ENCODE data around the gene ZBTB11. TPM values are rescaled to one million over a fixed set of nuclear protein-coding genes. Genes with fewer than 3 reads are reported as not detected.

ZBTB11 gene
- total and polyA plus RNA-seq, 10 of the 15 experiments (the other 5 are each of a cell fraction or from before 2014, with no cell fraction given): 3.5 to 25.7 (median 18.0) TPM

DNA sequence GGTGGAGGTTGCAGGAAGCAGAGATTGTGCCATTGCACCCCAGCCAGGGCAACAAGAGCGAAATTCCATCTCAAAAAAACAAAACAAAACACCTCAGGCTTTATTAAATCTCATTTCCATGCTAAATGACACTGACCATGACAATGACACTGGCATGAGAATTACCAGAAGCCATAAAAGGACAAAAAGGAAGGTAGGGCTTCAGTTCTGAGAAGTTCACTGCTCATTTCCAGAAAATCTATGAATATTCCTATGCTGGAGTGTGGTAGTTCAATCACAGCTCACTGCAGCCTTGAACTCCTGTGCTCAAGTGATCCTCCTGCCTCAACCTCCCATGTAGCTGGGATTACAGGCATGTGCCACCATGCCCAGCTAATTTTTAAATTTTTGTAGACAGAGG lies 58.2 kb downstream of the ZBTB11 start:
- H3K9ac ChIP-seq (ENCODE audit: control insufficient read depth, insufficient read depth, low read length): no peak overlapping the region
- ChIA-PET RAD21 (ENCODE audit: unreplicated experiment) (no interaction called here), POLR2A (no interaction called here), CTCF (interaction anchor here (0.6 kb wide), 1 partner anchor 18 kb away, joined by 3 read pairs; no protein-coding TSS in a partner anchor), SMC1A (ENCODE audit: uncharacterized antibody, unreplicated experiment) (no interaction called here)
- H2AFZ ChIP-seq (ENCODE audit: control insufficient read depth, low read depth, low read length): no peak overlapping the region
- H3K36me3 ChIP-seq (ENCODE audit: control insufficient read depth in 2 of 2, insufficient read depth in 2 of 2, low read length in 1 of 2): no peaks in the 10 kb centered on the region
- in situ Hi-C loops (cut with MboI): no loop called here
- H3K4me3 ChIP-seq: no peak overlapping the region
- ATAC-seq (no peak), FAIRE-seq (no peak), DNase-seq (ENCODE audit: low read depth, low spot score) (no peak)
- H3K27ac ChIP-seq (ENCODE audit: control insufficient read depth, insufficient read depth): no peak overlapping the region
- intact Hi-C loops (cut with micrococcal nuclease; ENCODE audit: unreplicated experiment): no loop called here
- H3K79me2 ChIP-seq (ENCODE audit: control insufficient read depth, insufficient read depth, low read length): no peaks in the 10 kb centered on the region
- no peaks in the 10 kb centered on the region for H3K9me3 ChIP-seq (replicated peaks; ENCODE audit: control insufficient read depth, insufficient read depth, low read length)
- no TSS peak for BruUV-seq (replicated peaks)
- no peaks in the 10 kb centered on the region for H3K27me3 ChIP-seq (replicated peaks in 1 of 2; ENCODE audit: control insufficient read depth in 2 of 2, insufficient read depth in 2 of 2, low read length in 1 of 2)
- no peaks in the 10 kb centered on the region for H4K20me1 ChIP-seq (ENCODE audit: control insufficient read depth, insufficient read depth)
- H3K4me2 ChIP-seq (ENCODE audit: control insufficient read depth, insufficient read depth): no peak overlapping the region
- 31% methylated on average over 1 of the region's 1 CpG for WGBS (ENCODE audit: insufficient coverage, insufficient replicate concordance, low lambda C conversion rate, missing lambda C conversion rate)
- TF ChIP-seq BRCA1 (IDR thresholded peaks at IDR 0.05; ENCODE audit: low read depth, low read length) (no peak), FOXM1 (IDR thresholded peaks at IDR 0.05; ENCODE audit: low read depth, low read length) (no peak), ZBED1 (IDR thresholded peaks at IDR 0.05; ENCODE audit: borderline replicate concordance) (no peak), FOS (IDR thresholded peaks at IDR 0.05; ENCODE audit: borderline replicate concordance, extremely low read depth, insufficient read length) (no peak), ZNF207 (IDR thresholded peaks at IDR 0.05; ENCODE audit: borderline replicate concordance) (no peak), E2F8 (IDR thresholded peaks at IDR 0.05; ENCODE audit: low read depth, partially characterized antibody) (no peak), RAD21 (IDR thresholded peaks at IDR 0.05; ENCODE audit: insufficient read depth, low read depth, low read length) (no peak), MEF2B (IDR thresholded peaks at IDR 0.05; ENCODE audit: partially characterized antibody, poor library complexity, severe bottlenecking) (no peak), ZNF217 (IDR thresholded peaks at IDR 0.05) (no peak), SPI1 (IDR thresholded peaks at IDR 0.05; ENCODE audit: borderline replicate concordance, insufficient read depth, low read depth, low read length) (no peak), TAF1 (IDR thresholded peaks at IDR 0.05; ENCODE audit: borderline replicate concordance, low read depth, low read length) (no peak), LARP7 (IDR thresholded peaks at IDR 0.05) (no peak)
- H3K4me1 ChIP-seq (ENCODE audit: control insufficient read depth, insufficient read depth, low read length): no peaks in the 10 kb centered on the region
